Activated gamma-delta T cell (primary cell): ENCODE results near the gene CRB1.

Experiments
- DNase-seq: peaks from one replicate; lab custom pipeline; 2025; lab: John Stamatoyannopoulos, UW

CRB1 gene

GRCh38 chr1:197303463-197303862, 35.4 kb downstream of the CRB1 start:
- DNase-seq: no peak

- no peak for DNase-seq
These were observed 36.7 kb downstream of the CRB1 start for GRCh38 chr1:197304638-197305200.

- no peak for DNase-seq
These were observed 37.9 kb downstream of the CRB1 start for GRCh38 chr1:197305925-197306324.

DNA sequence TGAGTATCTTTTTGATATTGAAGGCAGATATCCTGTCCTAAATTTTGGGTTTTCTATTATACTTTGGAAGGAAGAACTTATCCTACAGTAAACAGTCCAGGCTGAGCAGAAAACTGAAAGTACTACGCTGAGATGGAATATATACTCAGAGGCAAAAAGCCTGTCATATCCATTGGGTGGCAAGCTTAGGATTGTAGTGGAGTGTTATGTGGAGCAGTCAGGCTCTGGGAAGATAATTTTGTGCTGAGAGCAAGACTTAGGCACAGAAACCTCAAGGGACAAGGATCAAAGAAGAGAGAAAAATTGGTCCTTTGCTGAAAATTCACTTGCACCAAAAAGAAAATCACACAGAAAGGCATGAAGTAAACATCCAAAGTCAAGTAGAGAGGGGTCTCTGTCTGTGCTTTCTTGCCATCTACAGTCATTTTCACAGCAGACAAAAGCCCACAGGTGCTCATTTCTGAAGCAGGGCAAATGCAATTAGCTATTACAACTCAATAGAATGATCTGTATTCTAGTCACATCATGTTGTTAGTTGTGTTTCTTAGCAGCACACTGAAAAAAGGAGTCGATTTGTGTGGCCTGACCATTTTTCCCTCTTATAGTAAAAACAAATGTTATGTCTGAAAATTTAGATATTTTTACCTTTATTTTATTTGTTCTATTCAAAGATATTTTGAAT, 38.5 kb downstream of the CRB1 start:
- no peak for DNase-seq

DNA sequence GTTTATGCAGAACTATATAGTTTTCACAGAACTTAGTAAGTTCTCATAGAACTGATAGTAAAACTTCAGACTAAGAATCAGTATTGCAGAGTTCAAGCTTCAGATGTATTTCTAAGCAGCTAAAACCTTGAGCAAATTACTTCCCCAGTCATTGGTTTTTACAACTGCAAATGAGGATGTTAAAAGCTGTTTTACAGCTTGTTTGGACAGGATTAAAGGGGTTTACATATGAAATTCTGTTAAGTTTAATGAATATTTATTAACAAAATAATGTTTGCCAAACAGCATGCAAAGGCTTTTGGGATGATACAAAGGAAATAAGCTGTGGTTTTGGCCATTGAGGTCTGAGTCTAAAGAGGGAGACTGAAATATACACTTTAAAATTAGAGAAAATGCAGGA, 39.1 kb downstream of the CRB1 start:
- DNase-seq: no peak

DNA sequence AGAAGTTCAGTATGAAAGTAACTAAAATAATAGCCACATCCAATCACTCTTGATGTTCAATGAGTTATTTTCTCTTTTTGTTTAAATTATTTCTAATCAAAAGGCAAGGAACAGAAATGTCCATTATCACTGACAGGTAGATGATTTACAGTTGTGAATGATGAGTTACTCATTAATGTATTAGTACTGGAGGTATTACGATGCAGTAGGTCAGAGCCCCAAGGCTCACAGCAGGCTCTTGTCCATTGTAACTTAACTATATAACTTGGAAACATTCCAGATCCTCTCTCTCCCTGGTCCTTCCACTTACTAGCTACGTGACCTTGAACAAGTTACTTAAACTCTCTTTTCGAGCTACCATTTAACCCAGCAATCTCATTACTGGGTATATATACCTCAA, 39.5 kb downstream of the CRB1 start:
- no peak for DNase-seq

DNA sequence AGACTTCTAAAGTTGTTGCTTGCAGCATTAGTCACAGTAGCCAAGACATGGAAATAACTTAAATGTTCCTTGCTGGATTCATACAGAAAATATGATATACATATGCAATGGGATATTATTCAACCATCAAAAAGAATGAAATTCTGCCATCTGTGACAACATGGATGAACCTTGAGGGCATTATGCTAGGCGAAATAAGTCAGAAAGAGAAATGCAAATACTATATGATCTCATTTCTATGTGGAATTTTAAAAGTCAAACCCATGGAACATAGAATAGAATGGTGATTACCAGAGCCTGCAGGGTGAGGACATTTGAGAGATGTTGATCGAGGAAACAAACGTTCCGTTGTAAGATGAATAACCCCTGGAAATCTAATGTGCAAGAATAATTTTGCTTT, 43.0 kb downstream of the CRB1 start:
- DNase-seq: no peak

DNA sequence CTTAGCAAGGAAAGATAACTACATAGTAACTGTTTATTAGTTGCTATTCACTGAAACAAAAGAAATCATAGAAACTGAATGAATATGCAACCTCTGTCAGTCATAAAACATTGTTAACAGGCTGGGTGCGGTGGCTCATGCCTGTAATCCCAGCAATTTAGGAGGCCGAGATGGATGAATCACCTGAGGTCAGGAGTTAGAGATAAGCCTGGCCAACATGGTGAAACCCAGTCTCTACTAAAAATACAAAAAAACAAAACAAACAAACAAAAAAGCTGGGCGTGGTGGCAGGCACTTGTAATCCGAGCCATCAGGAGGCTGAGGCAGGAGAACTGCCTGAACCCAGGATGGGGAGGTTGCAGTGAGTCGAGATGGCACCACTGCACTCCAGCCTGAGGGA, 44.1 kb downstream of the CRB1 start:
- no peak for DNase-seq

DNA sequence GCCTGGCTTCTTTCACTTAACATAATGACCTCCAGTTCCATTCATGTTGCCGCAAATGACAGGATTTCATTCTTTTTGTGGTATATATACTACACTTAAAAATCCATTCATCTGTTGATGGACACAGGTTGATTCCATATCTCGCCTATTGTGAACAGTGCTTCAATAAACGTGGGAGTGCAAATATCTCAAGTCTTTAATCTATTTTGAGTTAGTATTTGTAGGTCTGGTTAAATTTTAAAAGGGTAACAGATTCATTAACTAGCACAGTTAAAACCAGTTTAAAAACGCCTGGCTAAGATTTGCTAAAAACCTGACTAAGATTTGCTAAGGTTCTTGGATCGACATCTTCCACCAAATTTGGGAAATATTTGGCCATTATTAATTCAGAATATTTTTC, 45.7 kb downstream of the CRB1 start:
- no peak for DNase-seq

DNA sequence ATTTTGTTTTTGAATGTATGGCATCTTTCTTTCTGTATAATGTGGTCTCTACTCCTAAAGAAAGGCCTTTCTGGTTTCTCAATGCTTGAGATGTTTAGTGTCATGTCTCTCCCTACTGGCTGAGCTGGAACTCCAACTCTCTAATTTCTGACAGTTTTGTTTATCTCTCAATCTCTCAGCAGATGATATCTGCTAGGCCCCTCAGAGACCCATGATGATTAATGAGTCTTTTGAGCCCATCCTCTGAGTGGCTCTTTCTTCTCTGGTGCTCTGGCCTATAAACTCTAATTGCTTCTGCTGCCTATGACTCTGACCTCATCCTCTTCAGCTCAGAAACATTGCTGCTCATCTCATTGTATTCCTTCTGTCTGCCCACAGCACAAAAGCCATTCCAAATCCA, 46.6 kb downstream of the CRB1 start:
- DNase-seq: no peak

- no peak for DNase-seq
These were observed 51.6 kb downstream of the CRB1 start for GRCh38 chr1:197319631-197320030.

GRCh38 chr1:197320991-197321531, 53.0 kb downstream of the CRB1 start:
- no peak for DNase-seq

- DNase-seq: no peak
These were observed 53.8 kb downstream of the CRB1 start for GRCh38 chr1:197321811-197322210.

DNA sequence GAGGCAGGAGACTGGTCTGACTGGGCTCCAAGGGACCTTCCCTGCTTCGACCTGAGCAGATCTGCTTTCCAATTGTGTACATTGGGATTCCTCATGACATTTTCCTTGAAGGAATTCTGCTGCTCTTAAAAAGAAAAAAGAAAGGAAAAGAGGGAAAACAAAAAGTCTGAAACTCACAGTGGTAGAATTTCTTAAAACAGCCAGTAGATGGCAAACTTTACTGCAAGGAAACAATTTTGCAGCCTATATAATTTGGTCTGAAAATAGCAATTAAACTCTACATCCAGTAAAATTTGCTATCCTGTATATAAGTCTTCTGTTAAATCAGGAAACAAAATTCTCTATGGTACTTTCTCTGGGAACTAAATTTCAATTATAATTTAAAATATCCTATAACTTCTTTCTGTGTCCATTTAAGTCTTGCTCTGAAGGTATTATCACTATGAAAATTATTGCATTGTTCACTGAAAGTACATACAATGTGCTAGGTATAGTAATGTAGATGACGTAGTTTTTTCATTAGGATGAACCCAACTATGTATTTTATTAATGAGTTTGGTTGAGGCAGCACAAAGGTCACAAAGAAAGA, 59.8 kb downstream of the CRB1 start:
- no peak for DNase-seq

DNA sequence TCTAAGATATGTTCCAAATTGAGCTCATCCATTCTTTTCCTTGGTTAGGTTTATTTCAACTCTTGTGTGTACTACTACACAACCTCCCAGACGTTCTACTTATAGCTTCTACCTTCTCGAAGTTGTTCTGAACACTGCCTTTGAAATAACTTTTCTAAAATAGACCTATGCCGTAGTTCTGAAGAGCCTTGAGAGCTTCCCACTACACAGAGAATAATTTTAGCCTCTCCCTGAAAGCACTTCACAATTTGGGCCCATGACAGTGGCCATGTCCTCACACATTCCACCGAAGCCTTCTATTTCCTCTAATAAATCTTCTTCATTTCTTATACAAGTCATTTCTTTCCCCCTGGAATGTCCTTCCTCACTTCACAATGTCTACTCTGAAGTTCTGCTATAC, 62.2 kb downstream of the CRB1 start:
- no peak for DNase-seq

DNA sequence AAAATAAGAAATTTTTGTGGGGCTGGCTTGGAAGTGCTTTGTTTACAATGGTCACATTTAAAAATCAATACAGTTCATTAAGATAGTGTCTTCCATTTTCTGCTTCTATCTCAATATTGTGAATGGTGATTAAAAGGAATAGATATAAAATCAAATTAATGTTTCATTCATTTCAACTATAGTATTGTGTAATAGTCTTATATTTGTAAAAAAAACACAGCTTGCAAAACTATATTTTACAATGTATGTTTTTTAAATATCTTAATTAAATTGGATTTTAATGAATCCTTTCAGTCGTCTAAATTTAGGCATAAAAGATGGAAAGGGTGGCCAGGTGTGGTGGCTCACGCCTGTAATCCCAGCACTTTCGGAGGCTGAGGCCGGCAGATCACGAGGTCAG, 63.5 kb downstream of the CRB1 start:
- no peak for DNase-seq

DNA sequence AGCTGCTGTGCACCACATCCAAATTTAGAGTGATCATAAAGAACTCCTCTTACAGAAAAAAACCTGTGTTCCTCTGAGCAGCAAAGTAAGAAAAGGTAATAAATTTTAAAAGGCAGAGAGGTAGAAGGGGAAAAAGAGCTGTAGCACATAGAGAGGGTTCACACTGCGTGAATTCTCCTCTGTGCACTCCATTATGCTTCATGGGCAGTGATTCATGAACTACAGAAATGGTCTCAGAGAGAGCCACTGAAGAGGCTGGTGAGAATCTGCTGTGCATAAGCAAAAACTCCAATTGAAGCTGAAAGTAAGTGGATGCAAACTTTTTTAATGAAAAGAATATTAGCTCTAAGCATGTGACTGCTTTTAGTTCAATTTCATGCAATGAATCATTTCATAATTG, 65.0 kb downstream of the CRB1 start:
- no peak for DNase-seq

DNA sequence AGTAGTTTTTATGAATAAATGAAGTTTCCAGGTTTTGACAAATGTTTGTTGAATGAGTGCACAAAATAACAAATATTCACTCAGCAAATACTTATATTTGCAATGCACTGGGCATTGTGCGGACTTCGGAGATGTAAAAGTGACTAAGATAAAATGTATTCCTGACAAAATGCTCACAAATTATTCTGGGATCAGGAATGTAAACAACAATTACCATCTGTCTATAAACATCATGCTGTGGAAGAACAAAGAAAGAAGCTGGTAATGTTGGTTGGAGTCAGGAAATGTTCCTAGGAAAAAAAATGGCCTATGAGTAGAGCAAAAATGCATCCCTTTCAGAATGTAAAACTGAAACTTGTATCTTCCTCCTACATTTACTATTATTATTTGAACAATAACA, 68.5 kb downstream of the CRB1 start:
- DNase-seq: no peak

GRCh38 chr1:197339106-197340060, 71.3 kb downstream of the CRB1 start:
- DNase-seq: no peak

DNA sequence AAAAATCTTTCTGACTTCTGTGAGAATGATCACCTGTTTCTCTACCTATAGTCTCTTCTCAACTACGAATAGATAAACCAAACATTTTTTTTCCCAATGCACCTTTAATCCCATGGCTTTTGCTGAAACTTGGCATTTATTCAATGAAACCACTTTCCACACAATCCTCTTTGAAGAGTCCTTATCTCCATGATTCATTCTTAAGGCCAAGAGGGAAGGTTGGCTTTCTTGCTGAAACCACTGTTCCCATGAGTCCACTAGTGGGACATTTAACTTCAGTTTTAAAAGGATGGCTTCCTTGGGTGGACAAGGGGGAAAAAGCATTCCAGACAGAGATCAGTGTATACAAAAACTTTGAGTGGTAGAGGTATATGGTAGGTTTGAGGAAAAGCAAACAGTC, 73.6 kb downstream of the CRB1 start:
- DNase-seq: no peak

DNA sequence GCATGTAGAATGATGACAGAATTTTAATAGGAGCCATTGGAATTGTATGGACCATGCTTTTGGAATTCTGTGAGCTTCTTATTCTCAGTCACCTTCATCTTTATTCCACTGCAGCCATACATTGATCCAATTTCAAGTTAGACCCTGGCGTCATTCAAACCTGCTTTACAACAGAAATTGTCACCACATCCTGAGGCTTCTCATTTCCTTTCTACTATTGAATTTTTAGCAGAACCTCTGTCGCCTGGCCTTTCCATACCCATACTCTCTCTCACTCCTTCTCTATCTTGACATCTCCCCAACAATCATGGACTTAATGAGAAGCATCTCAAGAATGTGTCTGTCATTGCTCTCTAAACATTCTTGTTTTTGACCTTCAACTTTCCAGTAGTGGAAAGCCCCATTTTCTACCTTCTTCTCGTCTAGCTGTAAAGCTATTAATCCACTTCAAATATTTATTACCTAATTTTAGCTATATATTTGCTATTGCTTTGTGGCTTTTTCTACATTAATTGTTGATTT, 74.1 kb downstream of the CRB1 start:
- DNase-seq: no peak

DNA sequence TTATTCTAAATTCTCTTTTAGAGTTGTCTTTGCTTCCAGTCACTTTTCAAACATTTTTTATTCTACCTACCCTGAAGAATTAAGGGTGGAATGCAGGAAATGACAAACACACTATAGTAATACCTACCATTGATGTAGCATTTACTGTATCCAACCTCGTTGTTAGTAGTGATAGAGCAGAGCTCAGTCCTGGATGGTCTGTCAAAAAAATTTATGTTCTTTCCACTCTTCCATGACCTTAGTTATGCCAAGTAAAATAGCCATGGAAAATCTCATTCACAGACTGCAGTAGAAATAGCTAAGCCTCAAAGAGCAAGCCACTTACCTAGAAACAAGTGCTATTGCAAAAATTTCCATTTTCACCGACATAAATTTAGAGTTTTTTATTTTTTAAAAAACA, 74.6 kb downstream of the CRB1 start:
- DNase-seq: no peak
